Smooth muscle cell (in vitro differentiated cells): ENCODE results near the gene SUPT3H. TPM values are rescaled to one million over a fixed set of nuclear protein-coding genes. Genes with fewer than 3 reads are reported as not detected.

Experiments
- DNase-seq: peaks from one replicate; lab custom pipeline; 2025; ENCODE audit not compliant: unreplicated experiment; lab: John Stamatoyannopoulos, UW
- H2AFZ ChIP-seq: fragments of 200-600 bp; sonication (generic); 2 replicates; pipeline ENCODE4 v1.6.0; 2016; ENCODE audit warnings: antibody characterized with exemption, low read depth, mild to moderate bottlenecking
- H3F3A ChIP-seq: fragments of 200-600 bp; sonication (generic); 2 replicates; pipeline ENCODE4 v1.6.0; 2017; ENCODE audit warnings: antibody characterized with exemption, low read depth
- H3K27ac ChIP-seq: fragments of 200-600 bp; sonication (generic); 2 replicates; pipeline ENCODE4 v1.5.1; 2016; ENCODE audit warnings: low read depth, mild to moderate bottlenecking
- H3K27me3 ChIP-seq: fragments of 200-600 bp; sonication (generic); 2 replicates; pipeline ENCODE4 v1.6.1; 2016; ENCODE audit warnings: low read depth, mild to moderate bottlenecking
- H3K36me3 ChIP-seq: fragments of 200-600 bp; sonication (generic); 2 replicates; pipeline ENCODE4 v1.5.1; 2016; ENCODE audit warnings: low read depth
- H3K4me1 ChIP-seq: fragments of 200-600 bp; sonication (generic); 2 replicates; pipeline ENCODE4 v1.5.1; 2016; ENCODE audit warnings: low read depth
- H3K4me2 ChIP-seq: fragments of 200-600 bp; sonication (generic); 2 replicates; pipeline ENCODE4 v1.6.0; 2016; ENCODE audit warnings: mild to moderate bottlenecking
- H3K4me3 ChIP-seq: fragments of 200-600 bp; sonication (generic); 2 replicates; pipeline ENCODE4 v1.5.1; 2016; ENCODE audit warnings: mild to moderate bottlenecking
- H3K79me2 ChIP-seq: fragments of 200-600 bp; sonication (generic); 2 replicates; pipeline ENCODE4 v1.6.0; 2016; ENCODE audit warnings: low read depth, mild to moderate bottlenecking
- H3K9ac ChIP-seq: fragments of 200-600 bp; sonication (generic); 2 replicates; pipeline ENCODE4 v1.6.0; 2016; ENCODE audit warnings: low read depth
- H3K9me3 ChIP-seq: fragments of 200-600 bp; sonication (generic); replicated peaks from 2 replicates; pipeline ENCODE4 v1.5.1; 2016; ENCODE audit warnings: low read depth
- H4K20me1 ChIP-seq: fragments of 200-600 bp; sonication (generic); 2 replicates; pipeline ENCODE4 v1.6.0; 2016; ENCODE audit warnings: low read depth
- WGBS: methylation state at CpG from one replicate; pipeline ENCODE4 v1.1.7; 2016; ENCODE audit warnings: low lambda C conversion rate; 5-methylcytosine and 5-hydroxymethylcytosine counted together
- polyA plus RNA-seq: library from polyadenylated mRNA; unstranded; fragments of >200 nt; fragmentation: Nextera tagmentation; extraction: Ambion mirVana; gene quantifications from 2 replicates; pipeline ENCODE4 v1.2.1, GENCODE V29; 2016
- total RNA-seq: library from RNA; depleted of rRNA; stranded (reverse); fragments of >200 nt; gene quantifications from 2 replicates; pipeline ENCODE4 v1.2.3, GENCODE V29; 2014
- TF ChIP-seq, protein P1 (sequence below): fragments of 200-600 bp; sonication (generic); IDR thresholded peaks from 2 replicates; pipeline ENCODE4 v1.5.1; 2017; ENCODE audit warnings: borderline replicate concordance, mild to moderate bottlenecking, antibody characterized with exemption; ENCODE audit not compliant: insufficient read depth, poor library complexity, severe bottlenecking

SUPT3H gene
- total and polyA plus RNA-seq, 2 experiments from 2014 or later, result 19.4 to 22.9 TPM

DNA sequence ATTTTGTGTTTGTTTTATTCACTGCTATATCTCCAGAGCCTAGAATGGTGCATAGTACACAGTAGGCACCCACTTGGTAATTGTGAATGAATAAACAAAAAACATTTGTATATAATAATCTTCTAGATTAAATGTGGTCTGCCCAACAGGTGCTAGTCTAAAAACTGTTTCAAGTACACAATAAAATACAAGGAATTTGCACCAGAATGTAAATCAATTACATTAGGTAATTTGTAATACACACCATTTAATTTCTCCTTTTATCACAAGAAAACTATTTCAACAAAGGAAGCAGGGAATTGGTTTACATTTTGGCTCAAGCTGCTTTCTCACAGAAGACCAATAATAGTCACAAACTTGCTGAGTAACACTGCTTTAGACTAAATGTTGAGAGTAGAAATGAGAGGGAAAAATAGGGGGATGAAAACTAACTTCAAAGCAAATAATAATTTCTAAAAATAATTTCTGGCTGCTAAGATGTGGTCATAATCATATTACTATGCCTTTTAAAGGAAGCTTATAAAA lies 27.5 kb downstream of the SUPT3H start:
- DNase-seq, result no peak
- TF ChIP-seq, protein P1, sequence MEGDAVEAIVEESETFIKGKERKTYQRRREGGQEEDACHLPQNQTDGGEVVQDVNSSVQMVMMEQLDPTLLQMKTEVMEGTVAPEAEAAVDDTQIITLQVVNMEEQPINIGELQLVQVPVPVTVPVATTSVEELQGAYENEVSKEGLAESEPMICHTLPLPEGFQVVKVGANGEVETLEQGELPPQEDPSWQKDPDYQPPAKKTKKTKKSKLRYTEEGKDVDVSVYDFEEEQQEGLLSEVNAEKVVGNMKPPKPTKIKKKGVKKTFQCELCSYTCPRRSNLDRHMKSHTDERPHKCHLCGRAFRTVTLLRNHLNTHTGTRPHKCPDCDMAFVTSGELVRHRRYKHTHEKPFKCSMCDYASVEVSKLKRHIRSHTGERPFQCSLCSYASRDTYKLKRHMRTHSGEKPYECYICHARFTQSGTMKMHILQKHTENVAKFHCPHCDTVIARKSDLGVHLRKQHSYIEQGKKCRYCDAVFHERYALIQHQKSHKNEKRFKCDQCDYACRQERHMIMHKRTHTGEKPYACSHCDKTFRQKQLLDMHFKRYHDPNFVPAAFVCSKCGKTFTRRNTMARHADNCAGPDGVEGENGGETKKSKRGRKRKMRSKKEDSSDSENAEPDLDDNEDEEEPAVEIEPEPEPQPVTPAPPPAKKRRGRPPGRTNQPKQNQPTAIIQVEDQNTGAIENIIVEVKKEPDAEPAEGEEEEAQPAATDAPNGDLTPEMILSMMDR, result no peak

DNA sequence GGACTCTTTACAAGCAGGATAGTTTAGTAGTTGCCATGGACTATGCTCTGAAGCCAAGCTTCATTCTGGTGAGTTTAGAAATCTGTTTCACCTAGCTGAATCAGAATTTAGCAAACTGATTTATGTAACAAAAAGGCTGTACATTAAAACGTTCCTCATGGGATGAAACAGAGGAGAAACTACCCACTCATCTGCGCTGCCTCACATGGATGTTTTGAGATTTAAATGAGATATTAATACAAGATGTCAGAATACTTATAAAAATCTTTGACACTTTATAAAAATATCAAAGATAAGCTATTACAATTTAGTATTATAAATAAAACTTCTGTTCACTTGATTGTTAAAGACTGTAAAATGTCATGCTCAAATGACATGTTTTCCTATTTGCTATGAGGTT lies 32.8 kb downstream of the SUPT3H start:
- Histone ChIP-seq H3K9ac (no peak overlapping the region), H3K27ac (no peak overlapping the region), H3K27me3 (no peaks in the 10 kb centered on the region), H3K4me2 (no peak overlapping the region), H3K4me3 (no peak overlapping the region), H2AFZ (no peak overlapping the region), H4K20me1 (no peaks in the 10 kb centered on the region), H3K36me3 (no peaks in the 10 kb centered on the region), H3K79me2 (peaks cover 3% of the 10 kb centered on the region), H3K4me1 (no peaks in the 10 kb centered on the region), H3K9me3 (no peaks in the 10 kb centered on the region), H3F3A (no peaks in the 10 kb centered on the region)
- TF ChIP-seq, protein P1, result no peak
- 87% methylated on average over 2 of the region's 2 CpGs for WGBS
- no peak for DNase-seq

More for the DNA sequence above, 27.5 kb downstream of the SUPT3H start:
- Histone ChIP-seq H3K9ac (no peak overlapping the region), H3K79me2 (no peaks in the 10 kb centered on the region), H3K4me2 (no peak overlapping the region), H3K36me3 (no peaks in the 10 kb centered on the region), H3K9me3 (no peaks in the 10 kb centered on the region), H3K4me3 (no peak overlapping the region), H3F3A (no peaks in the 10 kb centered on the region), H2AFZ (no peak overlapping the region), H3K27me3 (no peaks in the 10 kb centered on the region), H3K27ac (no peak overlapping the region), H4K20me1 (no peaks in the 10 kb centered on the region), H3K4me1 (peaks cover 9% of the 10 kb centered on the region)

DNA sequence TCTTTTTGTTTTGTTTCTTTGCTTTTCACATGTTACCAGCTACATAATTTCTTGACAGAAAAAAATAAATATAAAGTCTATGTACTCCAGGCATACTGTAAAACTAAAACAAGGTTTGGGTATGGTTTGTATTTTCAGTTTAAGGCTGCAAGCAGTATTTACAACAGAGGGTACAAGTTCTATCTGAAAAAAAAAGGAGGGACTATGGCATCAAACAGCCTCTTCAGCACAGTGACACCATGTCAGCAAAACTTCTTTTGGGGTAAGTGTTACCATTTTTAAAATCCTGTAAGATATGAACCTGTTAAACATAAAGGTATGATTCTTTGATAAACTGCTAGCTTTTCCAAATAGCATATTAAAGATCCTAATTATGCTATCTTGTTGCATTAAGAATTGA lies 49.2 kb downstream of the SUPT3H start:
- Histone ChIP-seq H3K9ac (peak overlapping the region; percentile 41), H3K36me3 (no peaks in the 10 kb centered on the region), H3K27ac (peak overlapping the region; percentile 67), H3K27me3 (no peaks in the 10 kb centered on the region), H3K4me1 (peaks cover 17% of the 10 kb centered on the region), H4K20me1 (no peaks in the 10 kb centered on the region), H2AFZ (peak overlapping the region; percentile 76), H3K79me2 (peaks cover 11% of the 10 kb centered on the region), H3F3A (no peaks in the 10 kb centered on the region), H3K4me2 (peak overlapping the region; percentile 82), H3K9me3 (no peaks in the 10 kb centered on the region), H3K4me3 (peak overlapping the region; percentile 40)
- TF ChIP-seq, protein P1, result no peak
- DNase-seq, result no peak

DNA sequence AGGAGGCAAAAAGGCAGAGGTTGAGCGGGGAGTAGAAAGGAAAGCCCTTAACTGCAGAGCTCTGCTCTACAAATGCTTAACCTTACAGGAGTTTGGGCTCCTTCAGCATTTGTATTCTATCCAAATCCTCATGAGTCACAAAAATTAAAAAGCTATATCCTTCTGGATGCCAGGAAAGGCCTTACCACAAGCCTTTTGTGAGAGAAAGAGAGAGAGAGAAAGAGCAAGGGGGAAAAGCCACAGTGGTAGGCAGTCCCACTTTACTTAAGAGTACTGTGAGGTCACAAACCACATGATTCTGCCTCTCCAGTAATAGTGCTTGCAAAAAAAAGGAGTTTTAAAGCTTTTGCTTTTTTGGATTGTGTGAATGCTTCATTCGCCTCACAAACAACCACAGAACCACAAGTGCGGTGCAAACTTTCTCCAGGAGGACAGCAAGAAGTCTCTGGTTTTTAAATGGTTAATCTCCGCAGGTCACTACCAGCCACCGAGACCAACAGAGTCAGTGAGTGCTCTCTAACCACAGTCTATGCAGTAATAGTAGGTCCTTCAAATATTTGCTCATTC lies 49.7 kb downstream of the SUPT3H start, which contains the start of gene RUNX2:
Gene RUNX2 (plus strand): TSS at position 375 of the 567 bp plus-strand sequence. CDS start 397 bp downstream, outside the sequence.
- Histone ChIP-seq H3K4me2 (peak within 1 kb of the TSS; percentile 82), H3K79me2 (peaks cover 11% of the 10 kb centered on the region), H3F3A (no peaks in the 10 kb centered on the region), H3K27ac (peak within 1 kb of the TSS; percentile 67), H3K9ac (peak within 1 kb of the TSS; percentile 41), H3K9me3 (no peaks in the 10 kb centered on the region), H2AFZ (peak within 1 kb of the TSS; percentile 76), H3K27me3 (no peaks in the 10 kb centered on the region), H3K4me1 (peaks cover 17% of the 10 kb centered on the region), H4K20me1 (no peaks in the 10 kb centered on the region), H3K4me3 (peak within 1 kb of the TSS; percentile 40), H3K36me3 (no peaks in the 10 kb centered on the region)
- no peak for DNase-seq
- 50% methylated on average over 5 of the region's 5 CpGs for WGBS
- TF ChIP-seq, protein P1, result no peak
